SJCRH30 (cell line): Measurements from ENCODE around the gene PXN. TPM values are rescaled to one million over a fixed set of nuclear protein-coding genes. Genes with fewer than 3 reads are reported as not detected.

ENCODE experiments used
- DNase-seq, 2 experiments: peaks; one replicate each; pipeline ENCODE4 v3.0.0-alpha.2; 2015 to 2020
- H3K27ac ChIP-seq: fragments of 250-450 bp; sonication (Bioruptor Pico); 2 replicates; pipeline ENCODE4 v1.5.1; 2020; ENCODE audit warnings: mild to moderate bottlenecking, moderate library complexity
- H3K27me3 ChIP-seq: fragments of 250-450 bp; sonication (Bioruptor Pico); 2 replicates; pipeline ENCODE4 v1.5.1; 2020; ENCODE audit warnings: mild to moderate bottlenecking, moderate library complexity
- H3K36me3 ChIP-seq: fragments of 250-450 bp; sonication (Bioruptor Pico); 2 replicates; pipeline ENCODE4 v1.5.1; 2020; ENCODE audit warnings: mild to moderate bottlenecking, moderate library complexity
- H3K4me1 ChIP-seq: fragments of 250-450 bp; sonication (Bioruptor Pico); 2 replicates; pipeline ENCODE4 v1.5.1; 2020; ENCODE audit warnings: mild to moderate bottlenecking, moderate library complexity
- H3K4me3 ChIP-seq: fragments of 250-450 bp; sonication (Bioruptor Pico); 2 replicates; pipeline ENCODE4 v1.5.1; 2020; ENCODE audit warnings: mild to moderate bottlenecking, moderate library complexity
- H3K9me3 ChIP-seq: fragments of 250-450 bp; sonication (Bioruptor Pico); replicated peaks from 2 replicates; pipeline ENCODE4 v1.5.1; 2020; ENCODE audit warnings: mild to moderate bottlenecking, moderate library complexity
- total RNA-seq: library from RNA; depleted of rRNA; stranded (reverse); fragments of >200 nt; shearing (Covaris generic); gene quantifications from 2 replicates; pipeline ENCODE4 v1.2.3, GENCODE V29; 2014

The PXN gene
- total RNA-seq, 1 experiment from 2014 or later = 29.7 TPM

DNA sequence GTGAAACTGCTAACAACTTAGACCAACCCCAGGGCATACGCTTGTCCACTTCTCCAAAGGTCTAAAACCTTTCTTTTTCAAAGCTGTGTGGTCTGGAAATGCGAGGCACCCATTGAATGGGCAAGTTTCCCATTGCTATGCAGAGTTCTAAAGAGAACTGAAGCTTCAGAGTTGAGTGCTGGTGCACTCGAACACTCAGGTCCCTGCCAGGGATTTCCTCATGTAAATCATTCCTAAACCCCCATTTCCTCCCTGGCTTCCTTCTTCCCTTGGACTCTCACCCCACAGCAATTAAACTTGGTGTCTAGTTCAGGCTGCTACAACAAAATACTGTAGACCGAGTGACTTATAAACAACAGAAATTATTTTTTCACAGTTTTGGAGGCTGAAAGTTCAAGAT is 2.2 kb upstream of the PXN start:
- H3K27ac ChIP-seq = no peak overlapping the region
- no peaks in the 10 kb centered on the region for H3K27me3 ChIP-seq
- H3K4me1 ChIP-seq = peaks cover 11% of the 10 kb centered on the region
- no peak overlapping the region for H3K4me3 ChIP-seq
- no peaks in the 10 kb centered on the region for H3K36me3 ChIP-seq
- DNase-seq = no peak
- no peaks in the 10 kb centered on the region for H3K9me3 ChIP-seq

DNA sequence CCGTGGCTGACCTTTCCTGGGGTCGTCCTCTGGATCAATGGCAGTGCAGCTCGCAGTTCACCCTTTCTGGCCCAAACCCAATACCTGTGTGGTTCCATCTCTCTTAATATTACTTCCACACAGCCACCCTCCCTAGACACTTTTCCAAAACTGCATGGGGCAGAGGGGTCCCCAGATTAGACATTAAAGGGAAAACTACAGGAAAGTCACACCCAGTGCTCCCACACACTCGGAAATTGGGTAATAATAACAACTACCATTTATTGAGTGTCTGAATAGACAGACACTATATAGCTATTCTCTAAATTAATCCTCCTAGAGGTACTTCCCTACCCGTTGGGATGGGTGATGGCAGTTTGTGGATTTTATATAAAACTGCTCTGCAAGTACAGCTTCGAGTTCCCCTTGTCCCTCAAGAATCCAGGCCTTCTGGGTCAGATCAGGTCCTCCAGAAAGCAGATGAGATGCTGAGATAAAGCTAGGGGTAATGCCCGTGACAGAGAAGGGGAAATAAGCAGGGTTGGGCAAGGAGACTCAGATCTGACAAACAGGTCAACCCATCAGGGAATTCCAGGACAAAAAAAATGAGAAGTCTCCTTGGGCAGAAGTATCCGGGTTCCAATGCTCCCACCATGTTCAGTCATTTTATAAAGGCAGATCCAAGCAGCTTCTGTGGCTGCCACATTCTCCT is 795 bp upstream of the PXN start:
- Histone ChIP-seq H3K27me3 (no peaks in the 10 kb centered on the region), H3K4me3 (no peak overlapping the region; the same call in 1 of the 2 replicates), H3K27ac (no peak overlapping the region), H3K4me1 (peaks cover 25% of the 10 kb centered on the region), H3K36me3 (no peaks in the 10 kb centered on the region), H3K9me3 (no peaks in the 10 kb centered on the region)
- no peak for DNase-seq

DNA sequence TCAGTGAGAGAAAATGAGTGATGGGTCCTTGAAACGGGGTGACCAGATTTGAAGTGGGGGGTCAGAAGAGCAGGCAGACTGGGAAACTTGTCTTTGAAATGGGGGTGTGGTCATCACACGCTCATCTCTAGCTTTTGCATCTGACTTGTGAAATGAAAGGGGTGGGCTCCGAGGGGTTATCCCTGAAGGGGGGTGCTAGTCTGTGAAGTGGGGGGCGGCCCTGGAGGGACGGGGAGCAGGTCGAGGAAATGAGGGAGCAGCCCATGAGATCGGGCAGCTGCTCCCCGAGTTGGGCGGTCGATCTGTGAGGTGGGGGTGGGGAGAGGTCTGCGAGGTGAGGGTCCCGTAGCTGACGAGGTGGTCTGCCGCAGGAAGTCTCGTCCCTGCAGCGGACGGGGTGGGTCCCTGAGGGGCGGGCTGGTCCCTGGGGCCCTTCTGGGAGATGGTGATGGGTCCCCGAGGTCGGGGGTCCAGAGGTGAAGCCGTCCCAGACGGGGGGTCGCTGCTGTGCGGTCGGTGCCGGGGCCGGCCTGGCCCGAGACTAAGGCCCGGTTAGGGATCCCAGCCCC is 542 bp downstream of the PXN start:
- peak overlapping the region; percentile 99 for H3K4me3 ChIP-seq
- no peaks in the 10 kb centered on the region for H3K27me3 ChIP-seq
- DNase-seq = no peak
- H3K27ac ChIP-seq = peak overlapping the region; percentile 57; the same call in 1 of the 2 replicates
- peaks cover 25% of the 10 kb centered on the region for H3K4me1 ChIP-seq
- H3K9me3 ChIP-seq = no peaks in the 10 kb centered on the region
- H3K36me3 ChIP-seq = no peaks in the 10 kb centered on the region

DNA sequence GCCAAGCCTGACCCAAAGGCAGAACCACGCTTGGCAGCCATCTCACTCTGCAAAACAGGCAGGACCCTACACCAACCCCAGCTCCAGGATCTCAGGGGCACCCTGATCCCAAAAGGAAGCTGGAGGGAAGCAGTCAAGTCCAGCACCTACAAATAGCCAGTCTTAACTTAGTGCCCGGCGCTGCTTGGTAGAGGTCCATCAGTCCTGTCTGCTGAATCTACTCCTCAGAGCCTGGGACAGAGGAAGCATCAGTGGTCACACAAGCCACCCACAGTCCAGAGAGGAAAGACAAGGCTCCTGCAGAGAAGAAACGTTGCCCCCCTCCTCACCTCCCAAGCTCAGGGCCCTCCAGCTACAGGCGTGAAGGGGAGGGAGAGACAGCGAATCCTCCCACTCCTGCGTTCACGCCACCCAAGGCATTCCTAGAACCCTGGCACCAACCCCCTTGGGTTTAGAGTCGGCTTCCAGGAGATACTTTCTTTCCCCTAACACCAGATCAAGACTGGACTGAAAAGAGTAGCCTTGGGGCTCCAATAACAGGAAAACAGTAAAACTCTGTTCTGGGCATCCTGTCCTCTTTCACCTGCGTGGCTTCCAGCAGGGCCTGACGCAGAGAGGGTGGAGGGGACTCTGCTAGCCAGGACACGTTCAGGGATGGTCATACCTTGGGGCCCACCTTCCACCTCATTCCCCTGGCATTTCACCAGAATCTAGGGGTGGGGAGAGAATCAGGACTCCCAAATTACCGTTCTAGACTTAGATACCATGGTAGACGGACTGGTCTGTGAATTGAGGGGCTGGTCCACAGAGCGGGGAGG is 1.2 kb downstream of the PXN start:
- no peaks in the 10 kb centered on the region for H3K9me3 ChIP-seq
- DNase-seq = peak in 1 of 2 experiments; percentile 12
- peak overlapping the region; percentile 99 for H3K4me3 ChIP-seq
- H3K36me3 ChIP-seq = no peaks in the 10 kb centered on the region
- H3K27me3 ChIP-seq = no peaks in the 10 kb centered on the region
- peaks cover 25% of the 10 kb centered on the region for H3K4me1 ChIP-seq
- H3K27ac ChIP-seq = no peak overlapping the region

DNA sequence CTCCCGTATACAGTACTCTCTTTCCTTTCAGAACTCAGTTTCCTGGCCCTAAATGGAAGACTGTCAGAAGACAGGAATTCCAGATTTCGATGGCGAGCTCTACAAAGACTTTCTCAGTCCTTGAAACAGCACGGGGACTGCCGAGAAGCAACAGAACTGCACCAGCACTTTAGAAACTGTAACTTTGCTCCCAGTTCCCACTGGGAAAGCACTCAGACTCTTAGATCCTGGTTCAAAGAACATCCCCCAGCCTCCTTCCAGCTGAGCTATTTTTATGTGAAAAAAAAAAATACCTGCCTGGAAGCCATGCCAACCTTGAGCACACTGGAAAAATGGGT is 1.8 kb downstream of the PXN start:
- Histone ChIP-seq H3K27me3 (no peaks in the 10 kb centered on the region), H3K4me1 (peaks cover 25% of the 10 kb centered on the region), H3K36me3 (no peaks in the 10 kb centered on the region), H3K9me3 (no peaks in the 10 kb centered on the region), H3K27ac (peak overlapping the region; percentile 65; the same call in 1 of the 2 replicates), H3K4me3 (peak overlapping the region; percentile 24)
- DNase-seq = no peak

DNA sequence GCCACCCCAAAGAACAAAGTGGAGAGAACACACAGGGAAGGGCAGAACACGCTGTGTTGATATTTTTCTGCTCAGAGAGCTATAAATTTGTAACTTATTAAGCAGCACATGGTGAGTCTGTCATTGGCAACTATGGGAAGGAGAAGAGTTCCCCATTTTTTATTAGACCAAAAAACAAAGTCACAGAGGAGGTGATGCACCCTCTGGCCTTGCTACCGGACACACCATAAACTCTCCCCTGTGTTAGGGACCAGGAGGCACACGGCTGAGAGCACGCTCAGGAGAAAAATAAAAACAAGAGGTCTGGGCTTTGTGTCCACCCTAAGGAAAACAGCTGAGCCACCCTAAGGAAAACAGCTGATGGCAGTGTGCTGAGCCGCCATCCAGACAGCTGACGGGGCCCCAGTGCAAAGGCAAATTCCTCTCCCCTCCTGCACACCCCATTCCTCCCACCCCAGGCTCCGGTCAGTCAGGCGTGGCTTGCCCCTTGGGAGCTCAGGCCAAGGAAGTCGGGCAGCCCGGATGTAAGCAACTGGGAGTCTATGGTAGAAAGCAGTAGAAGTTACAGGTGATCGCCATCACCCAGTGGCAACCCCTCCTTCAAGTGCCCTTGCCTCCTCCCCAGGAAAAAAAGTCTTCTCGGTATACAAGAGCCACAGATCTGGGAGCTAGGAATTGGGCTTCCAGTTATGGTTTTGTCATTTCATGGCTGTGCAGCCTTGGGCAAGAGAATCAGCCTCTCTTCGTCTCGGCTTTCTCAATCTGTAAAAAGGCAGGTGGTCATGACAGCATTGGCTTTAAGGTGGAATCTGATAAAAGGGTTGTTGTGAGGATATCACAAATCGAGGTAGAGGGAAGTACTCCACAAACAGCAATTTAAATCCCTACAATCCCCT is 2.4 kb downstream of the PXN start:
- peak overlapping the region; percentile 24 for H3K4me3 ChIP-seq
- peak overlapping the region; percentile 65 for H3K27ac ChIP-seq
- DNase-seq = peak; percentile 86 to 89
- H3K9me3 ChIP-seq = no peaks in the 10 kb centered on the region
- peaks cover 25% of the 10 kb centered on the region for H3K4me1 ChIP-seq
- H3K36me3 ChIP-seq = no peaks in the 10 kb centered on the region
- no peaks in the 10 kb centered on the region for H3K27me3 ChIP-seq

DNA sequence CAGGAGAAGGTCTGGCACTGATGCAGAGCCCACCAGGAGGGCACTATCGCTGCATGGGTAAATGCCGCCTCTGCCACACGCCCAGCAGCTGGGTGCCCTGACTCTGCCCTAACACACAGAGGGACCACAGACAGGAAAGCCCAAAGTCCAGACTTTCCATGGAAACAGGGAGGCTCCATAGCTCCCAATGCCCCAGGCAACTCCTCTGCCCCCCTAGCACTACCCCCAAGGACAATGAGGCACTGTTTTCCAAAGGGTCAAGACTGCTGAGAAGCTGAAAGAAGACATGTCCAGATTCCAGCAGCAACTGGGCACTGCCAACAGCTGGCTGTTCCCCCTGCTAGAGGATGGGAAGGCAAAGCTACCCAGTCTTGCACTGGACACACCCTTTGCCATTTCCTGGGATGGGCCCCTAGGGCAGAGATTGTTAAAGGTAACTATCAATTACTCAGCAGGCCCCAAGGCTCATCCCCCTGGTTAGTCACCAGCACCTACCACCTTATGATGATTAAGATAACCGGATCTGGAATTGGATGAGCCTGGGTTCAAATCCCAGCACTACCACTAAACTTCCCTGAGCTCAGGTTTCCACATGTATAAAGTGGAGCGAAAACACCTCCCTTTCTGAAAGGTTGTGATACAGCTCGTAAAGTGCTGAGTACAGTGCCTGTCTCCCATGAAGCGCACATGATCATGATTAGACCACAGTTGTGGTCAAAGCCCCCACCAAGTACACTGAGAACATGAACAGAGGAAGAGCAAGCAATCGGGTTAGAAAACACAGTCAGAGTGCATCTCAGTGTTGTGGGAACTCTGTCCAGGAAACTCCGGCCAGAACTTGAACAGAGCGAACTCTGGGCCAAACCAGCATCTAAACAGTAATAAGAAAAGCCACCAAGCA is 3.3 kb downstream of the PXN start:
- peak in 1 of 2 experiments; percentile 36 for DNase-seq

DNA sequence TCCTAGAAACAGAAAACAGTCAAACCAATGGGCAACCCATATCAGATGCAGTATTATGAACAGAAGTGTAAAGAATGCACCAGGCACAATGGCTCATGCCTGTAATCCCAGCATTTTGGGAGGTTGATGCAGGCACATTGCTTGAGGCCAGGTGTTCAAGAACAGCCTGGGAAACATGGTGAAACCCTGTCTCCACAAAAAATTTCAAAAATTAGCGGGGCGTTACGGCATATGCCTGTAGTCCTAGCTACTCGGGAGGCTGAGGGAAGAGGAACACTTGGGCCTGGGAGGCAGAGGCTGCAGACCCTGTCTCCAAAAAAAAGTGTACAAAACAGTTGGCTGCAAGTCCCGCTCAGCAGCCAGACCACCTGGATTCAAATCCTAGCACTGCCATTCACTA is 4.9 kb downstream of the PXN start:
- no peak overlapping the region for H3K27ac ChIP-seq
- peaks cover 28% of the 10 kb centered on the region for H3K4me1 ChIP-seq

More for the DNA sequence above, 3.3 kb downstream of the PXN start:
- Histone ChIP-seq H3K36me3 (no peaks in the 10 kb centered on the region), H3K4me3 (no peak overlapping the region; the same call in 1 of the 2 replicates), H3K27me3 (no peaks in the 10 kb centered on the region), H3K9me3 (no peaks in the 10 kb centered on the region), H3K27ac (peak overlapping the region; percentile 65), H3K4me1 (peaks cover 27% of the 10 kb centered on the region)

DNA sequence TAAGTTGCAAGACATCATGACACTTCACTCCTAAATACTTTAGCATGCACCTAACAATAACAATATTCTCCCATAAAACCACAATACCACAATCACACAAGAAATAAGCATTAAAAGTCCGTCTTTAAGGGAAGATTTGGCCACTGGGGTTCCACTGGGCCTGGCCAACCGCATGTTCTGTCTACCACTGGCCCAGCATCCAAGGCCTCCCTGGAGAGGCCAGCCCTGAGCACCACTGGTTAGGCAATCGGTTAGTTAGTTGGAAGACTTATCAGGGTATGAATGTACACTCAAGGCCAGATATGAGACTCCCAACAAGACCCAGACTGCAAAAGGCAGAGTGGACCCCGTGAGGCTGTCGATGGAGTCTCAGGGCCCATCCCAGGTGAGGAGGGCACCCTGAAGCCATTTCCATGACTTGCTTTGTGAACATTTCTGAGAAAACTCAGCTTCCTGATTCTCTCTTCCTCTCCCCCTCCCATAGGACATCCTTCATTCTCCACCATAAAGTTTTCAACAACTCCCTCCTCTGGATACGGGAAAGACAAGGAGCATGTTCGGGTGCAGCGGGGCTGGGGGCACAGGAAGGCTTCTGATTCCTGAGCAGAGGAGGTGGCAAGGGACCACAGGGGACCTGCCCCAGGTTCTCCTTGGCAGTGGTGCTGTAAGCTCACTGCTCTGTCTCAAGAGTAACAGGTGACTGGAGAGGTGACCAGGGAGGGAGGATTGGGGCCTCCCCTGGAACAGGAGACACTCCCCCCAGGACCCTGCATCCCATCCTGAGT is 5.9 kb downstream of the PXN start:
- peaks cover 28% of the 10 kb centered on the region for H3K4me1 ChIP-seq
- no peak overlapping the region for H3K4me3 ChIP-seq
- no peaks in the 10 kb centered on the region for H3K36me3 ChIP-seq
- DNase-seq = no peak
- H3K9me3 ChIP-seq = no peaks in the 10 kb centered on the region
- H3K27ac ChIP-seq = no peak overlapping the region
- H3K27me3 ChIP-seq = no peaks in the 10 kb centered on the region

More for the DNA sequence above, 4.9 kb downstream of the PXN start:
- Histone ChIP-seq H3K27me3 (no peaks in the 10 kb centered on the region), H3K36me3 (no peaks in the 10 kb centered on the region), H3K4me3 (no peak overlapping the region), H3K9me3 (no peaks in the 10 kb centered on the region)
- DNase-seq = no peak

DNA sequence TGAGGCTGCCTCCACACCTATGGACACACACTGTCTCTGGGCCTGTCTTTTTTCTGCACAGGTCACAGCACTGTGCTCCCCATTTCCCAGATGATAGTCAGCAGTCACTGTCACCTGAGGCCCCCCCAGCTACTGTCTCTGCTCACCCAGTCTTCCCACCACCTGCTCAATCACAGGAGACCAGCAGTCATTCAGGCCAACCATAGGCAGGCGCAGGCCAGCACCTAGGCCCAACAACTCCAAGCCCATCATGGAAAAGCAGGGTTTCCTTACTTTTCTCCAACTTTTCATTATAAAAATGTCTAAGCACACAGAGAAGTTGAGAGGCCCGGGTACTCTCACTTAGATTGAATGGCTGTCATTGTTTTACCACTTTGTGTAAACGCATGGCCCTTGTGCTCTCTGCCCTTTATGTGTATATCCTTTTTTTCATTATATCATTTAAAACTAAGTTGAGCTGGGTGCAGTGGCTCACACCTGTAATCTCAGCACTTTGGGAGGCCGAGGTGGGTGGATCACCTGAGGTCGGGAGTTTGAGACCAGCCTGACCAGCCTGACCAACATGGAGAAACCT is 7.1 kb downstream of the PXN start:
- H3K9me3 ChIP-seq = no peaks in the 10 kb centered on the region
- H3K4me1 ChIP-seq = peaks cover 25% of the 10 kb centered on the region
- H3K27me3 ChIP-seq = no peaks in the 10 kb centered on the region
- peaks cover 9% of the 10 kb centered on the region; the same call in 1 of the 2 replicates for H3K36me3 ChIP-seq
- H3K4me3 ChIP-seq = no peak overlapping the region
- no peak for DNase-seq
- H3K27ac ChIP-seq = no peak overlapping the region

DNA sequence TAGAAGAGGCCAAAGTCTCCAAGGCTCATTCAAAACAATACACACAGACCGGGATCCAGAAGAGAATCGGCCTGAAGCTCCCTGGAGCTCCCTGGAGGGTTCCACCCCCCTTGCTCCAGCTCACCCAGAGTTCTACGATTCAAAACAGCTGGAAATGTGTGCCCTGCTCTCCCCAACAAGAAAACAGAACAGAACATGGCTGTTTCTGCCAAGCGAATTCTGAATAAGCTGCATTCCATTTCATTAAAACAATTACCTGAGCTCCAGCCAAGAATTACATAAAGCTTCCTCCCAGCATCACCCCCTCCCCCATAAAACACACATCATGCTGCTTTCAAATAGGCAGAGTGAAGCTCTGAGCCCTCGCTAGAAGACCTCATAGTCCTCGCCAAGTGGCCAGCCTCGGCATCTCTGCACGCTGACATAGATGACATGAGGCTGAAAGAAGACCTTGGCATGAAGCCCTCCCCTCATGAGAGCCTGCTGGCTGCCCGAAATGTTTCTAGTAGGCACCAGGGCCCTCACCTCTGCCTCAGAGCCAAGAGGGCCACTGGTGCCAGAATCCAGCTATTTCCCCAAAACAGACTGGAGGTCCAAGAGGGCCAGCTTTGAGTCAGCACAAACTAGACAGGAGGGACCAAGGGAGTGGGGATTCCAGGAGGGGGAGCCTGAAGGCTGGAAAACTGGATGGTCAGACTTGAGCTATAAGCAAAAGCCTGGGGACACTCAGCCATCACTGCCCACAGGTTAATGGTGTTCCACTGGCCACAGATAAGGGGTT is 8.3 kb downstream of the PXN start:
- no peaks in the 10 kb centered on the region for H3K9me3 ChIP-seq
- H3K27ac ChIP-seq = no peak overlapping the region
- peaks cover 15% of the 10 kb centered on the region; the same call in 1 of the 2 replicates for H3K4me1 ChIP-seq
- no peak overlapping the region for H3K4me3 ChIP-seq
- no peak for DNase-seq
- H3K27me3 ChIP-seq = no peaks in the 10 kb centered on the region
- peaks cover 9% of the 10 kb centered on the region; the same call in 1 of the 2 replicates for H3K36me3 ChIP-seq

DNA sequence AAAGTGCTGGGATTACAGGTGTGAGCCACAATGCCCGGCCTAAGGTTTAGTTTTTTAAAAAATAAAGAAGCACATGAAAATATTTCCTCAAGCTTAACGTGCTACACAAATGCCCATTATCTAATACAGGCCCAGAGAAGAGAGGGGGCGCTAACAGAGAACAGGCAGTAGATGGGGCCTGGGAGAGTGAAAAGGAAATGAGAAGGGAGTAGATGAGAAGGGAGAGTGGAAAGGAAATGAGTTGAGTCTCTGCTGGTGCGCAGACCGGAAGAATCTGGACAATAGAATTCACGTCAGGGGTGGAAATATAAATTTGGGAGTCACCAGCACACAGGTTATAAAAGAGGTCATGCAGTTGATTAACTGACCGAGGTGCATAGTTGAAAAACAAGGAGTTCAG is 10.7 kb downstream of the PXN start:
- no peak for DNase-seq
- Histone ChIP-seq H3K9me3 (no peaks in the 10 kb centered on the region), H3K36me3 (peaks cover 9% of the 10 kb centered on the region; the same call in 1 of the 2 replicates), H3K27me3 (no peaks in the 10 kb centered on the region), H3K27ac (no peak overlapping the region), H3K4me1 (peaks cover 10% of the 10 kb centered on the region), H3K4me3 (no peak overlapping the region)
